Fibroblast of lung (primary cell): ENCODE data around the gene ABLIM3. TPM values are rescaled to one million over a fixed set of nuclear protein-coding genes. Genes with fewer than 3 reads are reported as not detected.

Source experiments
- DNase-seq, 2 donors: peaks; one replicate each; pipeline versions ENCODE4 v3.0.0 to v3.0.0-alpha.2; 2010; ENCODE audit warnings: low read depth in 2 of 2
- H2AFZ ChIP-seq: 2 replicates; pipeline ENCODE4 v1.5.1; 2012; ENCODE audit warnings: low read length, control low read depth, inconsistent platforms
- H3K27ac ChIP-seq: 2 replicates; pipeline ENCODE4 v1.5.1; 2011; ENCODE audit warnings: low read length, control low read depth; ENCODE audit not compliant: insufficient read depth
- H3K27me3 ChIP-seq: 2 replicates; pipeline ENCODE4 v1.5.1; 2011; ENCODE audit warnings: mild to moderate bottlenecking, low read length; ENCODE audit not compliant: control insufficient read depth, insufficient read depth
- H3K36me3 ChIP-seq: 2 replicates; pipeline ENCODE4 v1.5.1; 2011; ENCODE audit warnings: low read length; ENCODE audit not compliant: control insufficient read depth, insufficient read depth
- H3K4me1 ChIP-seq: 2 replicates; pipeline ENCODE4 v1.5.1; 2011; ENCODE audit warnings: low read length; ENCODE audit not compliant: control insufficient read depth, insufficient read depth; ENCODE audit errors: extremely low read depth
- H3K4me2 ChIP-seq: 2 replicates; pipeline ENCODE4 v1.5.1; 2011; ENCODE audit warnings: low read length, control low read depth; ENCODE audit not compliant: insufficient read depth; ENCODE audit errors: extremely low read depth
- H3K4me3 ChIP-seq, 4 experiments: fragments of 200-600 bp in 1 of 4; sonication (generic) in 1 of 4; replicated peaks in 1 of 4; 2 replicates each; pipeline ENCODE4 v1.5.1; 2011 to 2016; ENCODE audit warnings: low read length in 4 of 4, low read depth in 3 of 4, mild to moderate bottlenecking in 3 of 4, control low read depth in 2 of 4, inconsistent platforms in 1 of 4, mixed read lengths in 1 of 4; ENCODE audit not compliant: insufficient read depth in 1 of 4; ENCODE audit errors: control extremely low read depth in 1 of 4
- H3K79me2 ChIP-seq: 2 replicates; pipeline ENCODE4 v1.5.1; 2012; ENCODE audit warnings: mild to moderate bottlenecking, low read length, inconsistent platforms; ENCODE audit not compliant: control insufficient read depth, insufficient read depth
- H3K9ac ChIP-seq: 2 replicates; pipeline ENCODE4 v1.5.1; 2011; ENCODE audit warnings: mild to moderate bottlenecking, low read length, control low read depth; ENCODE audit not compliant: insufficient read depth
- H3K9me3 ChIP-seq: 2 replicates; pipeline ENCODE4 v1.5.1; 2012; ENCODE audit warnings: low read depth, low read length; ENCODE audit not compliant: control insufficient read depth, insufficient read depth
- H4K20me1 ChIP-seq: 2 replicates; pipeline ENCODE4 v1.5.1; 2011; ENCODE audit warnings: low read length; ENCODE audit not compliant: control insufficient read depth, insufficient read depth; ENCODE audit errors: extremely low read depth
- CTCF ChIP-seq, 2 donors: IDR thresholded peaks in 1 of 2; conservative IDR thresholded peaks in 1 of 2; 1 replicate in 1 of 2; 2 replicates in 1 of 2; pipeline ENCODE4 v1.5.1; 2011 to 2012; ENCODE audit warnings: low read length in 2 of 2, control low read depth in 1 of 2, inconsistent platforms in 1 of 2, low read depth in 1 of 2, mild to moderate bottlenecking in 1 of 2
- EZH2 ChIP-seq: IDR thresholded peaks from 2 replicates; pipeline ENCODE4 v1.5.1; 2012; ENCODE audit warnings: low read length, control low read depth, mild to moderate bottlenecking; ENCODE audit errors: missing control alignments
- polyA plus RNA-seq, 2 donors: library from polyadenylated mRNA; depleted of rRNA in 1 of 2; stranded (reverse) in 1 of 2; unstranded in 1 of 2; fragments of >200 nt; gene quantifications; 2 replicates each; pipeline ENCODE4 v1.2.1, GENCODE V29; 2011 to 2012; ENCODE audit warnings: missing spikeins in 1 of 2
- total RNA-seq: library from RNA; depleted of rRNA; stranded (reverse); fragments of >200 nt; gene quantifications from 2 replicates; pipeline ENCODE4 v1.2.1, GENCODE V29; 2014

ABLIM3 gene
- total and polyA plus RNA-seq, 2 donors (not counting 1 experiment from before 2014, with no cell fraction given), result 48.1 to 49.9 TPM

DNA sequence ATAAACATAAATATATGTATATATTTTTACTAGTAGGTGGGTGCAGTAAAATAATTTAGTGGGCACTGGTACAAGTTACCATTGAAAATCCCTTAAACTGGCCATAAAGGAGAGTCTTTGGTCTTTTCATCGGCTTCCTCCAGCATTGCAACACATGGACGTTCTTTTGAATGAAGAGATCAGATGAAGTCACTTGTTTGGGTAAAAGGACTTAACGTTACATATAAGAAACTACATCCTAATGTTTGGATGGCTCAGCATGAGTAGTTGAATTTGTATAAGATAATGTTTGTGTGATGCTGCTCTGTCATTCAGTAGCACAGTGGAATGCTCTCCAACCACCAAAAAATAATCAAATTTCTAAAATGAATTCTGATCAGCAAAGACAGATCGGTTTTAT is 161.9 kb downstream of the ABLIM3 start:
- TF ChIP-seq EZH2 (no peak), CTCF (conservative IDR thresholded peaks at IDR 0.05 in 1 of 2, IDR thresholded peaks at IDR 0.05 in 1 of 2; ENCODE audit: low read depth in 1 of 2, low read length in 2 of 2) (no peak)
- Histone ChIP-seq H3K4me3 (no peak overlapping the region), H3K9me3 (no peaks in the 10 kb centered on the region), H3K27ac (no peak overlapping the region), H3K79me2 (no peaks in the 10 kb centered on the region), H3K4me1 (no peaks in the 10 kb centered on the region), H3K9ac (no peak overlapping the region), H2AFZ (no peak overlapping the region), H4K20me1 (no peaks in the 10 kb centered on the region), H3K36me3 (no peaks in the 10 kb centered on the region), H3K27me3 (no peaks in the 10 kb centered on the region), H3K4me2 (no peak overlapping the region)
- no peak for DNase-seq

GRCh38 chr5:149304195-149305078 is 163.1 kb downstream of the ABLIM3 start:
- Histone ChIP-seq H3K9me3 (no peaks in the 10 kb centered on the region), H3K27me3 (no peaks in the 10 kb centered on the region), H3K9ac (no peak overlapping the region), H4K20me1 (no peaks in the 10 kb centered on the region), H3K4me2 (no peak overlapping the region), H3K4me1 (no peaks in the 10 kb centered on the region), H3K36me3 (no peaks in the 10 kb centered on the region), H3K79me2 (no peaks in the 10 kb centered on the region), H3K27ac (no peak overlapping the region), H2AFZ (no peak overlapping the region), H3K4me3 (no peak overlapping the region)
- DNase-seq, result no peak
- TF ChIP-seq EZH2 (no peak), CTCF (conservative IDR thresholded peaks at IDR 0.05 in 1 of 2, IDR thresholded peaks at IDR 0.05 in 1 of 2; ENCODE audit: low read depth in 1 of 2, low read length in 2 of 2) (no peak)

DNA sequence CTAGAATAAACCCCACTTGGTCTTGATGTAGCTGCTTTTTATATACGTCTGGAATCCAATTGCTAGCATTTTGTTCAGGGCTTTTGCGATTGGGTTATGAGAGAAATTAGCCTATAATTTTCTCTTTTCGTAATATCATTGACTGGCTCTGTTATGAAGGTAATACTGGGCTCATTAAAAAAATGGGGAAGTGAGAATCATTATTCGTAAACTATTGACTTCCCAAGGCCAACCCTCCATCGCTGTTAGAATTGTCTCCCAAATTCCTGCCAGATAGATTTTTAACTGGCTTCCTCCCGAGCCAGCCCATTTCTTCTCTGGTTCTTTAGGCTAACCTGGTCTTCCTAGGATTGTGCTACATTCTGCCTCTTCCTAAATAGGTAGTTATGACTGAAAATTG is 168.1 kb downstream of the ABLIM3 start:
- Histone ChIP-seq H3K27ac (no peak overlapping the region), H3K27me3 (no peaks in the 10 kb centered on the region), H2AFZ (no peak overlapping the region), H3K9ac (no peak overlapping the region), H3K4me1 (no peaks in the 10 kb centered on the region), H3K79me2 (no peaks in the 10 kb centered on the region), H3K4me3 (no peak overlapping the region), H3K4me2 (no peak overlapping the region), H4K20me1 (no peaks in the 10 kb centered on the region), H3K9me3 (no peaks in the 10 kb centered on the region), H3K36me3 (no peaks in the 10 kb centered on the region)
- DNase-seq, result no peak
- no peak for TF ChIP-seq CTCF (conservative IDR thresholded peaks at IDR 0.05 in 1 of 2, IDR thresholded peaks at IDR 0.05 in 1 of 2; ENCODE audit: low read depth in 1 of 2, low read length in 2 of 2)
- TF ChIP-seq EZH2, result no peak

Other genes starting within 250 kb of the ABLIM3 start
- 0.26 and 0.83 TPM in 2 replicates for gene SH3TC2, start 78.4 kb upstream of the ABLIM3 start, total RNA-seq
- 1.4 and 3.2 TPM in 2 replicates for gene SH3TC2, start 78.4 kb upstream of the ABLIM3 start, polyA plus RNA-seq
- gene AFAP1L1, start 130.4 kb downstream of the ABLIM3 start, total RNA-seq, result 7.1 and 9.5 TPM in 2 replicates
- gene AFAP1L1, start 130.4 kb downstream of the ABLIM3 start, polyA plus RNA-seq, result 2.7 and 3.0 TPM in 2 replicates
- 29.6 and 30.8 TPM in 2 replicates for gene GRPEL2, start 204.0 kb downstream of the ABLIM3 start, total RNA-seq
- 14.9 and 15.3 TPM in 2 replicates for gene GRPEL2, start 204.0 kb downstream of the ABLIM3 start, polyA plus RNA-seq
- gene PCYOX1L, start 216.6 kb downstream of the ABLIM3 start, total RNA-seq, result 4.9 and 7.6 TPM in 2 replicates
- 9.1 and 11.3 TPM in 2 replicates for gene PCYOX1L, start 216.6 kb downstream of the ABLIM3 start, polyA plus RNA-seq
- not detected in 2 replicates for gene IL17B, start 237.8 kb downstream of the ABLIM3 start, total RNA-seq
- 0.34 TPM in 1 of 2 replicates, not detected in the other for gene IL17B, start 237.8 kb downstream of the ABLIM3 start, polyA plus RNA-seq